BLaER1 (cell line): ENCODE measurements around the gene ATRNL1.
"Not testable (repeated sequence)": the region's sequence is repeated elsewhere in the genome, so short reads cannot be mapped to it uniquely, and the experiment has no call there.

Experiments used
- H3K27ac ChIP-seq: shearing (Covaris generic); formaldehyde crosslinking; 2 replicates; pipeline ENCODE4 v1.8.1; 2022
- H3K27me3 ChIP-seq: shearing (Covaris generic); formaldehyde crosslinking; 2 replicates; pipeline ENCODE4 v1.8.1; 2022
- H3K36me3 ChIP-seq: shearing (Covaris generic); formaldehyde crosslinking; 2 replicates; pipeline ENCODE4 v1.8.1; 2022
- H3K4me1 ChIP-seq: shearing (Covaris generic); formaldehyde crosslinking; 2 replicates; pipeline ENCODE4 v1.8.1; 2022
- H3K4me2 ChIP-seq: shearing (Covaris generic); formaldehyde crosslinking; 2 replicates; pipeline ENCODE4 v1.8.1; 2022
- H3K4me3 ChIP-seq: shearing (Covaris generic); formaldehyde crosslinking; 2 replicates; pipeline ENCODE4 v1.8.1; 2022
- H3K9ac ChIP-seq: shearing (Covaris generic); formaldehyde crosslinking; 2 replicates; pipeline ENCODE4 v1.8.1; 2022
- H3K9me3 ChIP-seq: shearing (Covaris generic); formaldehyde crosslinking; 2 replicates; pipeline ENCODE4 v1.8.1; 2022
- H4K20me1 ChIP-seq: shearing (Covaris generic); formaldehyde crosslinking; 2 replicates; pipeline ENCODE4 v1.8.1; 2022
- Cebpa-rat ChIP-seq: shearing (Covaris generic); IDR thresholded peaks from 2 replicates; pipeline ENCODE4 v1.8.1; 2022

The ATRNL1 gene

GRCh38 chr10:115278294-115278693, 185.1 kb downstream of the ATRNL1 start:
- no peak overlapping the region for H3K4me2 ChIP-seq
- no peaks in the 10 kb centered on the region for H3K36me3 ChIP-seq
- H4K20me1 ChIP-seq = no peaks in the 10 kb centered on the region
- no peak overlapping the region for H3K27ac ChIP-seq
- H3K9me3 ChIP-seq = 0 out of 2 replicates have a peak, but pooled peaks cover 3% of the 10 kb centered on the region
- no peaks in the 10 kb centered on the region for H3K4me1 ChIP-seq
- H3K27me3 ChIP-seq = no peaks in the 10 kb centered on the region
- no peak overlapping the region for H3K9ac ChIP-seq
- no peak for TF ChIP-seq Cebpa-rat
- H3K4me3 ChIP-seq = no peak overlapping the region

- Histone ChIP-seq H3K9me3 (peaks cover 9% of the 10 kb centered on the region), H3K4me2 (no peak overlapping the region), H4K20me1 (no peaks in the 10 kb centered on the region), H3K4me3 (no peak overlapping the region), H3K4me1 (no peaks in the 10 kb centered on the region), H3K9ac (no peak overlapping the region), H3K27me3 (no peaks in the 10 kb centered on the region), H3K36me3 (no peaks in the 10 kb centered on the region), H3K27ac (no peak overlapping the region)
- TF ChIP-seq Cebpa-rat = no peak
Observed at GRCh38 chr10:115295213-115295805, 202.1 kb downstream of the ATRNL1 start.

DNA sequence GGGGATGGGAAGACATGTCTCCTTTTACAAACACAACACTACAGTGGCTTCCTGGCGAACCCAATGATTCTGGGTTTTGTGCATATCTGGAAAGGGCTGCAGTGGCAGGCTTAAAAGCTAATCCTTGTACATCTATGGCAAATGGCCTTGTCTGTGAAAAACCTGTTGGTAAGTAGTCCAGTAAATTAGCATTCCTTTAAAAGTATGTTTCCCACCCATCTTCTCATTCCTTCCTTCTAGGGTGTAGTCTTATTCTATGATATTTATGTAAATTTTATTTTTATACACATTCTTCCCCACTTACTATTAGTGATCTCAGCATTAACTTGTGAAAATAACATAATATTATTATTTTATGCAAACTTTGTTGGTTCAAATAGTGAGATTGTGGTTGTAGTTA, 206.9 kb downstream of the ATRNL1 start:
- Histone ChIP-seq H3K27ac (no peak overlapping the region), H3K9ac (no peak overlapping the region), H3K9me3 (no peaks in the 10 kb centered on the region), H3K4me1 (no peaks in the 10 kb centered on the region), H3K4me2 (no peak overlapping the region), H4K20me1 (no peaks in the 10 kb centered on the region), H3K27me3 (no peaks in the 10 kb centered on the region), H3K36me3 (no peaks in the 10 kb centered on the region), H3K4me3 (no peak overlapping the region)
- TF ChIP-seq Cebpa-rat = no peak

- not testable (repeated sequence) for H3K9ac ChIP-seq, H3K4me3 ChIP-seq, H3K36me3 ChIP-seq
Observed at GRCh38 chr10:115319669-115320068, 226.5 kb downstream of the ATRNL1 start.

DNA sequence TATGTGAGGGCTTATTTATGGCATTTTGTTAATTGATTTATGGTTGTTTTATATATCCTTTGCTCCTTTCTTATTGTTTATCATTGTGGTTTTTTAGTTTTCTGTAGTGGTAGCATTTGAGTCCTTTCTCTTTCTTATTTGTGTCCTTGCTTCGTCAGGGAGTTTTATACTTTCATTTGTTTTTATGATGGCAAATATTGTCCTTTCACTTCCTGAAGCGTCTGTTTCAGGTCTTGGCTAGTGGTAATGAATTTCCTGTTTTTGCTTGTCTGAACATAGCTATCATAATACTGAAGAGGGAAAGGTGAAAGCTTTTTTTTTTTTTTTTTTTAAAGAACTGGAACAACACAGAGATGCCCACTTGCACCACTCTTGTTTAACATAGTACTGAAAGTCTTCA, 228.2 kb downstream of the ATRNL1 start:
- Histone ChIP-seq H3K9ac (no peak overlapping the region), H3K4me1 (peaks cover 9% of the 10 kb centered on the region), H3K9me3 (peaks cover 18% of the 10 kb centered on the region), H3K4me2 (peak overlapping the region; percentile 37), H3K27ac (no peak overlapping the region), H3K36me3 (no peaks in the 10 kb centered on the region), H3K4me3 (no peak overlapping the region), H4K20me1 (no peaks in the 10 kb centered on the region), H3K27me3 (no peaks in the 10 kb centered on the region)
- no peak for TF ChIP-seq Cebpa-rat

More at GRCh38 chr10:115319669-115320068, 226.5 kb downstream of the ATRNL1 start:
- not testable (repeated sequence) for H3K4me2 ChIP-seq, H3K4me1 ChIP-seq, H3K27me3 ChIP-seq, H4K20me1 ChIP-seq, H3K27ac ChIP-seq
- peaks cover 18% of the 10 kb centered on the region for H3K9me3 ChIP-seq

GRCh38 chr10:115328331-115328730, 235.2 kb downstream of the ATRNL1 start:
- Histone ChIP-seq H3K4me1 (no peaks in the 10 kb centered on the region), H3K36me3 (no peaks in the 10 kb centered on the region), H4K20me1 (no peaks in the 10 kb centered on the region), H3K9ac (no peak overlapping the region), H3K4me3 (no peak overlapping the region), H3K4me2 (no peak overlapping the region), H3K27ac (no peak overlapping the region), H3K27me3 (no peaks in the 10 kb centered on the region), H3K9me3 (no peaks in the 10 kb centered on the region)
- no peak for TF ChIP-seq Cebpa-rat

GRCh38 chr10:115335366-115335765, 242.2 kb downstream of the ATRNL1 start:
- no peaks in the 10 kb centered on the region for H3K36me3 ChIP-seq
- no peak for TF ChIP-seq Cebpa-rat
- no peaks in the 10 kb centered on the region for H3K27me3 ChIP-seq
- no peaks in the 10 kb centered on the region for H3K4me1 ChIP-seq
- H4K20me1 ChIP-seq = no peaks in the 10 kb centered on the region
- H3K4me2 ChIP-seq = no peak overlapping the region
- H3K9ac ChIP-seq = no peak overlapping the region
- H3K4me3 ChIP-seq = no peak overlapping the region
- H3K9me3 ChIP-seq = no peaks in the 10 kb centered on the region
- H3K27ac ChIP-seq = no peak overlapping the region

GRCh38 chr10:115355162-115355760, 262.1 kb downstream of the ATRNL1 start:
- Histone ChIP-seq H3K4me3 (no peak overlapping the region), H3K36me3 (no peaks in the 10 kb centered on the region), H3K9me3 (no peaks in the 10 kb centered on the region), H3K27me3 (no peaks in the 10 kb centered on the region), H3K9ac (no peak overlapping the region), H3K27ac (no peak overlapping the region), H3K4me1 (no peaks in the 10 kb centered on the region), H3K4me2 (no peak overlapping the region), H4K20me1 (no peaks in the 10 kb centered on the region)
- no peak for TF ChIP-seq Cebpa-rat

DNA sequence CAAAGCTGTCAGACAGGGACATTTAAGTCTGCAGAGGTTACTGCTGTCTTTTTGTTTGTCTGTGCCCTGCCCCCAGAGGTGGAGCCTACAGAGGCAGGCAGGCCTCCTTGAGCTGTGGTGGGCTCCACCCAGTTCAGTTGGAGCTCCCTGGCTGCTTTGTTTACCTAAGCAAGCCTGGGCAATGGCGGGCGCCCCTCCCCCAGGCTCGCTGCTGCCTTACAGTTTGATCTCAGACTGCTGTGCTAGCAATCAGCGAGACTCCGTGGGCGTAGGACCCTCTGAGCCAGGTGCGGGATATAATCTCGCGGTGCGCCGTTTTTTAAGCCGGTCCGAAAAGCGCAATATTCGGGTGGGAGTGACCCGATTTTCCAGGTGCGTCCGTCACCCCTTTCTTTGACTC, 274.8 kb downstream of the ATRNL1 start:
- H4K20me1 ChIP-seq, H3K4me3 ChIP-seq, H3K4me1 ChIP-seq, H3K27me3 ChIP-seq, H3K27ac ChIP-seq, H3K9ac ChIP-seq, H3K4me2 ChIP-seq: not testable (repeated sequence)
- peaks cover 12% of the 10 kb centered on the region; the same call in 1 of the 2 replicates for H3K36me3 ChIP-seq
- H3K9me3 ChIP-seq = peaks cover 36% of the 10 kb centered on the region

DNA sequence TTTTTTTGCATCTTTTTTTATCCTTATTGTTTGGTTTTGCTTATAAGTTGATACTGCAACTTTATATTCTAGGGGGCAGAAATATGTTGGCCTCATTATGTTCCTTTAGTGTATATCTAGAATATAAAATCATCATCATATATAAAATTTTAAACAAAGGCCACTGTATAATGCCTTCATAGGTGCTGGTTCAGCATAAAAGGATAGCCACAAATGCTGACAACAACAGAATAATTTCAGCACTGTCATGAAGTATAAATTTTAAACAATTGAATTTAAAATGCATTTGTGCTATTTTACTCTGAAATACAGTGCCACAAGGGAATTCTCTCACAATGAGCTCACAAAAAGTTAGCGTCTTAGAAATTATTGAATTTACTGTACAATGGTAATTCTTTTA, 285.9 kb downstream of the ATRNL1 start:
- H3K9ac ChIP-seq = no peak overlapping the region
- no peaks in the 10 kb centered on the region for H3K36me3 ChIP-seq
- no peak for TF ChIP-seq Cebpa-rat
- peaks cover 6% of the 10 kb centered on the region; the same call in 1 of the 2 replicates for H3K9me3 ChIP-seq
- H4K20me1 ChIP-seq = no peaks in the 10 kb centered on the region
- no peak overlapping the region for H3K27ac ChIP-seq
- no peaks in the 10 kb centered on the region for H3K27me3 ChIP-seq
- no peaks in the 10 kb centered on the region for H3K4me1 ChIP-seq
- H3K4me3 ChIP-seq = no peak overlapping the region
- H3K4me2 ChIP-seq = no peak overlapping the region

GRCh38 chr10:115384665-115385064, 291.5 kb downstream of the ATRNL1 start:
- H3K27ac ChIP-seq = no peak overlapping the region

More at GRCh38 chr10:115384665-115385064, 291.5 kb downstream of the ATRNL1 start:
- no peak overlapping the region for H3K4me3 ChIP-seq
- no peak for TF ChIP-seq Cebpa-rat
- no peak overlapping the region for H3K4me2 ChIP-seq
- no peaks in the 10 kb centered on the region for H3K27me3 ChIP-seq
- no peak overlapping the region for H3K9ac ChIP-seq
- no peaks in the 10 kb centered on the region for H4K20me1 ChIP-seq
- H3K9me3 ChIP-seq = no peaks in the 10 kb centered on the region
- no peaks in the 10 kb centered on the region for H3K36me3 ChIP-seq
- no peaks in the 10 kb centered on the region for H3K4me1 ChIP-seq
